HG03060 (cell line): ENCODE results near the gene THSD4.

Source experiments
- ATAC-seq: cut with Tn5 transposase; IDR thresholded peaks from one replicate; pipeline ENCODE4 v1.9.1; 2021; ENCODE audit warnings: low read depth, moderate number of reproducible peaks; ENCODE audit not compliant: unreplicated experiment

THSD4 gene

GRCh38 chr15:71461748-71462147 lies 346.5 kb downstream of the THSD4 start:
- no peak for ATAC-seq

- ATAC-seq, result no peak
These were observed 347.4 kb downstream of the THSD4 start for GRCh38 chr15:71462638-71463037.

GRCh38 chr15:71463156-71463665 lies 347.9 kb downstream of the THSD4 start:
- no peak for ATAC-seq

- no peak for ATAC-seq
These were observed 350.1 kb downstream of the THSD4 start for GRCh38 chr15:71465131-71465955.

- no peak for ATAC-seq
These were observed 353.4 kb downstream of the THSD4 start for GRCh38 chr15:71468715-71469114.

GRCh38 chr15:71469413-71469812 lies 354.1 kb downstream of the THSD4 start:
- ATAC-seq, result no peak

GRCh38 chr15:71471347-71471746 lies 356.1 kb downstream of the THSD4 start:
- ATAC-seq, result no peak

- no peak for ATAC-seq
These were observed 357.3 kb downstream of the THSD4 start for GRCh38 chr15:71472566-71472965.

GRCh38 chr15:71473751-71474150 lies 358.5 kb downstream of the THSD4 start:
- ATAC-seq, result no peak

GRCh38 chr15:71476823-71477222 lies 361.6 kb downstream of the THSD4 start:
- no peak for ATAC-seq

- no peak for ATAC-seq
These were observed 365.3 kb downstream of the THSD4 start for GRCh38 chr15:71480556-71480955.

GRCh38 chr15:71484080-71484479 lies 368.8 kb downstream of the THSD4 start:
- no peak for ATAC-seq

GRCh38 chr15:71485094-71485693 lies 369.9 kb downstream of the THSD4 start:
- no peak for ATAC-seq

- ATAC-seq, result no peak
These were observed 374.3 kb downstream of the THSD4 start for GRCh38 chr15:71489570-71489969.

GRCh38 chr15:71493526-71493925 lies 378.3 kb downstream of the THSD4 start:
- ATAC-seq, result no peak

- ATAC-seq, result no peak
These were observed 379.5 kb downstream of the THSD4 start for GRCh38 chr15:71494563-71495397.

GRCh38 chr15:71495398-71495780 lies 380.1 kb downstream of the THSD4 start:
- no peak for ATAC-seq

GRCh38 chr15:71496336-71496955 lies 381.2 kb downstream of the THSD4 start:
- ATAC-seq, result no peak

GRCh38 chr15:71501344-71502076 lies 386.2 kb downstream of the THSD4 start:
- ATAC-seq, result no peak

- ATAC-seq, result no peak
These were observed 386.8 kb downstream of the THSD4 start for GRCh38 chr15:71502077-71502432.
